SIG-M5 treated with dmso at 0.1 percent for 504 hours (cell line): ENCODE data around the gene EAPP.
"Not testable (repeated sequence)": the region's sequence is repeated elsewhere in the genome, so short reads cannot be mapped to it uniquely, and the experiment has no call there.

Source experiments
- DNase-seq: peaks from one replicate; lab custom pipeline; 2025; ENCODE audit not compliant: unreplicated experiment; lab: John Stamatoyannopoulos, UW

EAPP gene

GRCh38 chr14:34538871-34539406 is 562 bp downstream of the EAPP start:
- no peak for DNase-seq

GRCh38 chr14:34538096-34538495 is 1.4 kb downstream of the EAPP start:
- DNase-seq, result not testable (repeated sequence)

GRCh38 chr14:34537677-34538009 is 1.9 kb downstream of the EAPP start:
- no peak for DNase-seq

- DNase-seq, result no peak
Measured at GRCh38 chr14:34536951-34537676, 2.4 kb downstream of the EAPP start.

GRCh38 chr14:34527591-34527990 is 11.9 kb downstream of the EAPP start:
- no peak for DNase-seq

- not testable (repeated sequence) for DNase-seq
Measured at GRCh38 chr14:34524216-34524615, 15.3 kb downstream of the EAPP start.

GRCh38 chr14:34522496-34522895 is 17.0 kb downstream of the EAPP start:
- DNase-seq, result no peak

- DNase-seq, result not testable (repeated sequence)
Measured at GRCh38 chr14:34521071-34521470, 18.4 kb downstream of the EAPP start.

GRCh38 chr14:34520304-34520970 is 19.1 kb downstream of the EAPP start:
- DNase-seq, result not testable (repeated sequence)

- DNase-seq, result no peak
Measured at GRCh38 chr14:34507884-34508283, 31.6 kb downstream of the EAPP start.

GRCh38 chr14:34507459-34507858 is 32.0 kb downstream of the EAPP start:
- no peak for DNase-seq

- not testable (repeated sequence) for DNase-seq
Measured at GRCh38 chr14:34505124-34505491, 34.4 kb downstream of the EAPP start.

GRCh38 chr14:34504027-34504426 is 35.5 kb downstream of the EAPP start:
- DNase-seq, result not testable (repeated sequence)

- no peak for DNase-seq
Measured at GRCh38 chr14:34502545-34503225, 36.8 kb downstream of the EAPP start.

- no peak for DNase-seq
Measured at GRCh38 chr14:34502001-34502400, 37.5 kb downstream of the EAPP start.

- DNase-seq, result no peak
Measured at GRCh38 chr14:34501004-34501580, 38.4 kb downstream of the EAPP start.

- peak; percentile 44 for DNase-seq
Measured at GRCh38 chr14:34498684-34499412, 40.7 kb downstream of the EAPP start.

- peak; percentile 84 for DNase-seq
Measured at GRCh38 chr14:34496679-34497513, 42.6 kb downstream of the EAPP start.

GRCh38 chr14:34496007-34496678 is 43.4 kb downstream of the EAPP start:
- no peak for DNase-seq
